Fibroblast of skin of left biceps (primary cell): Measurements from ENCODE around the gene RASSF5.
"Not testable (repeated sequence)": the region's sequence is repeated elsewhere in the genome, so short reads cannot be mapped to it uniquely, and the experiment has no call there.

ENCODE experiments used
- DNase-seq, 2 experiments: peaks; one replicate each; pipeline ENCODE4 v3.0.0-alpha.2; 2013; ENCODE audit warnings: low read depth in 2 of 2

RASSF5 gene

DNA sequence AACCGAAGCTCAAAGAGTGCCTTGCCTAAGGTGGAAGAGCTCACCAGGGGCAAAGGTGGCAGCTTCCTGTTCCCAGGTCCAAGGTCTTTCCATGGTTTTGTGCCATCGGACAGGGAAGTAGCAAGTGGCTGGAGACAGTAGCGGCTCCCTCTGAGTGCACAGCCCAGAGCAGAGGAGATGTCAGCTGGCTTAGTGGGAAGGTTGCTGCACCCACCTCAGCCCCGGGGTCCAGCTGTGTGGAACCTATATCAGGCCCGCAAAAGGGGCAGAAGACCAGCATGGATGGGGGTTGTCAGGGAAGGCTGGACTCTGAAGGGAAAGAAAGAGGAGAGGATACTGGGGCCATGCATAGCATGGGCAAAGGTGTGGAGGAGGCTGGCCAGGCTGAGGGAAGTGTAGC lies 30.2 kb upstream of the RASSF5 start:
- no peak for DNase-seq

DNA sequence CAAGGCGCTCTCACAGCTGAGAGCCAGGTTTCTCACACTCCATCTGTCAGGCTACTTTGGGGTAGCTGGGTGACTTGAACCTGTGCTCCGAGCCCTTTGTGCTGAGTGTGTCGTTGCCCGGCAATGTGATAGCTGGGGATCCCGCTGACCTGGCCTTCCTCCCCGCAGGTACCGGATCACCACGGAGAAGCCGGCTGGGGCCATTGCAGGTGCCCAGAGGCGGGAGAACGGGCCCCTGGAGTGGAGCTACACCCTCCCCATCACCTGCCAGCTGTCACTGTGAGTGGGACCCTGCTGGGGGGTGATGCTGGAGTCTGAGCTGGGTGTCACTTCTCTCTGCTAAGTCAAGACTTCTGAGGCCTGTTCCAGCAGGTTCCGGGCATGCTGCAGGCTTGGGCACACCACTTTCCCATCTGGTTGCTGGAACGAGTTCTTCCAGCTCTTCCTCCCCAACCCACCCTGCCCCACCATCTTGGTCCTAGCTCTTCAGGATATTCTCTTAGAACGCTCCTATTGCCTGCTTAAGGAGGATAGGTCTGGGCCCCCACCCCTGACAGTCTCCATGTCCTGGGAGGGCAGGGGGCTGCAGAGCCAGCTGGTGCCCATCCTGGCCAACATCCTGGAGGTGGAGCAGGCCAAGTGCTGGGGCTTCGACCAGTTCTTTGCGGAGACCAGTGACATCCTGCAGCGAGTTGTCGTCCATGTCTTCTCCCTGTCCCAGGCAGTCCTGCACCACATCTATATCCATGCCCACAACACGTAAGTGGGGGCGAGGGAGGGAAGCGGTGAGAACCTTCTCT lies 29.6 kb upstream of the RASSF5 start:
- no peak for DNase-seq

DNA sequence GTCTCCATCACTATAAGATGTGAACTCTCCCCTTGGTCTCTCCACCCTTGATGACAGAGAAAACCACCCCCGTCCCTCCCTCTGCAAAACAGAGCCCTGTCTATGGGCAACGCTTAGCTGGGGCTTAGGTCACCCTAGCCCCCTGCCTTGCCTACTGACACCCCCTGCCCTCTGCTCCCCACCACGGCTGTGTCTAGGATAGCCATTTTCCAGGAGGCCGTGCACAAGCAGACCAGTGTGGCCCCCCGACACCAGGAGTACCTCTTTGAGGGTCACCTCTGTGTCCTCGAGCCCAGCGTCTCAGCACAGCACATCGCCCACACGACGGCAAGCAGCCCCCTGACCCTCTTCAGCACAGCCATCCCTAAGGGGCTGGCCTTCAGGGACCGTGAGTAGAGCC lies 28.6 kb upstream of the RASSF5 start:
- no peak for DNase-seq

DNA sequence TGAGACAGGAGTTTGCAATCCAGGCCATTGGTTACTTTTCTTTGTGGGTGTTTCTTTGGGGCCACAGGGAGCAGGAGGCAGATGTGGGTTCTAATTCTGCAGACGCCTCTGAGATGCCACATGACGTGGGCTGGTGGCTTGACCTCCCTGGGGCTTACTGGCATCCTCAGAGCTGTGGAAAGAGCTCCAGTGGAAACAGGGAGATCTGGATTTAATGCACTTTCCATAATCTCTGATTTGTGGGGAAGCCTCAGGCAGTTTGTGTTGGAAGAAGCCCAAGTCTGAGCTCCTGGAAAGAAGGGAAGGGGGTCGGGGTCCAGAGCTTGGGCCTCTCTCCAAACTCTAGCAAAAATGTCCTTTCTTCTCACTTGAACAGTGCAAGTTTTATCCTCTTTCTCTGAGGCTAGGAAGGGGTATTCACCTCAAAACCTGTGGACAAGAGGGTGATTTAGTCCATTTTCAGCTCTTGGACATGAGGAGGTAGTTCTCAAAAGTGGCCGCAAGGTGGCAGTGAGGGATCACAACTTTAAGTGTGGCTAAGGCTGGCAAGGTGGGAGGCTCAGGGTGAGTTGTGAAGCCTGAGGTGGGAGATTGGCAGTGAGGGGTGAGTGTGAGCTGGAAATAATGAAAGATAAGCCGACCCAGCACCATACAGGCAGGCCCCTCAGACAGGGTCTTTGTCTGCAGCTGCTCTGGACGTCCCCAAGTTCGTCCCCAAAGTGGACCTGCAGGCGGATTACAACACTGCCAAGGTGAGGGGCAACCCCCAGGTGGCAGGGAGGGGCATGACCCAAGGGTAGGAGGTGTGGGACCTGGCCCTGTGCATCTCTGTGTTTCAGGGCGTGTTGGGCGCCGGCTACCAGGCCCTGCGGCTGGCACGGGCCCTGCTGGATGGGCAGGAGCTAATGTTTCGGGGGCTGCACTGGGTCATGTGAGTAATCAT lies 27.9 kb upstream of the RASSF5 start:
- no peak for DNase-seq

DNA sequence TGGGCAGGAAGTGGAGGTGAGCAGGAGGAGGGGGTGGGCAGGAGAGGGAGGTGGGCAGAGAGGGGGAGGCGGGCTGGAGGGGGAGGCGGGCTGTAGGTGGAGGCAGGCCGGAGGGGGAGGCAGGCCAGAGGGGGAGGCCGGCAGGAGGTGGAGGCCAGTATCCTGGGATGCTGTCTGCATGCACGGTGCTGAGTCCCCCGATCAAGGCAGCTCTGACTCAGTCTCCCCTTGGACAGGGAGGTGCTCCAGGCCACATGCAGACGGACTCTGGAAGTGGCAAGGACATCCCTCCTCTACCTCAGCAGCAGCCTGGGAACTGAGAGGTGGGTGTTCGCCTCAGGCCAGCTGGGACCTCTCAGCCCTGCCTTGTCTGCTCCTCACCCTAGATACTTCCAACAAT lies 27.1 kb upstream of the RASSF5 start:
- DNase-seq, result no peak

- DNase-seq, result no peak
Observed at GRCh38 chr1:206482611-206483010, 24.7 kb upstream of the RASSF5 start.

GRCh38 chr1:206483864-206484263 lies 23.5 kb upstream of the RASSF5 start:
- not testable (repeated sequence) for DNase-seq

DNA sequence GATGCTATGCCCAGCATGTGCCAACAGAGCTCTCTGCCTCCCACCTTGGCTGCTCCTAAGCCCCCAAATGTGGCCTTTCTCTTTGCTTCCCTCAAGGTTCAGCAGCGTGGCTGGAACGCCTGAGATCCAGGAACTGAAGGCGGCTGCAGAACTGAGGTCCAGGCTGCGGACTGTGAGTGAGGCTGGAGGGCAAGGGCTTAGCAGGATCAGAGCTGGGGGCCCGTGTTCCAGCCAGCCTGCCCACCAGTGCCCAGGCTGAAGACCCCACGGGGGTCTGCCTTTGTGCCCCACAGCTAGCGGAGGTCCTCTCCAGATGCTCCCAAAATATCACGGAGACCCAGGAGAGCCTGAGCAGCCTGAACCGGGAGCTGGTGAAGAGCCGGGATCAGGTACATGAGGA lies 22.4 kb upstream of the RASSF5 start:
- no peak for DNase-seq

DNA sequence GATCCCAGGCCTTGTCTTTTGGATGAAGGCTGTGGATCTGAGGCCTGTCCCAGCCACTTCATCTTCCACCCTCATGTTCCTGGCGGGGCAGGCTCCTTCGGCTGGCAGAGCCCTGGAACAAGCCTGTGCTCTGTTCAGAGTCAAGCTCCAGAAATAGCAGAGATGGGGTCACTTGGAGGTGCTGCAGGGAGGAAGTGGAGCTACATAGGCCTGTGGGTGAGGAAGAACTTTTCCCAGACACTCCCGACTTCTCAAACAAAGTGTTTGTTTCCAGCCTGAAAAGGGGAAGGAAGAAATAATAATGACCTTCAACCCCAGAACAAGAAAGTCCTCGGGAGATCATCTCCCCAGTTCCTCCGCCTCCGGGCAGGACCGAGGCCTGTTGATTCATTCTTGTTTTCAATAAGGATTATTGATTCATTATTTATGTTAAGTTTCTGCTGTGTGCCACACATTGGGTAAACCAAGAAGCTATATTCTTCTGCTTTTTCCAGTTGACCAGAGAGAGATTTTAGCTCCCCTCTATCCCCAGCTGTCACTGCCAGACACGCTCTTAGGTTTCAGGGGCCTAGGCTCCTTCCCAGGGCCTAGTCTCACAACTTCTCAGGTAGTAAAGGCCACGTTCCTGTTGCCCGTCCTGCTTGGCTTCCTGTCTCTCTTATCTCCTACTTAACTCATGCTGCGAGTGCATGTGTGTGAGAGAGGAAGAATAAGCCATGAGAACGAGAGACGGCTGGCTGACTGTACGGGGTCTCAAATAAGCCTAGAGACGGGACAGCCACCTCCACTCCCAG lies 20.1 kb upstream of the RASSF5 start:
- no peak for DNase-seq

- no peak for DNase-seq
Observed at GRCh38 chr1:206487970-206488369, 19.4 kb upstream of the RASSF5 start.

DNA sequence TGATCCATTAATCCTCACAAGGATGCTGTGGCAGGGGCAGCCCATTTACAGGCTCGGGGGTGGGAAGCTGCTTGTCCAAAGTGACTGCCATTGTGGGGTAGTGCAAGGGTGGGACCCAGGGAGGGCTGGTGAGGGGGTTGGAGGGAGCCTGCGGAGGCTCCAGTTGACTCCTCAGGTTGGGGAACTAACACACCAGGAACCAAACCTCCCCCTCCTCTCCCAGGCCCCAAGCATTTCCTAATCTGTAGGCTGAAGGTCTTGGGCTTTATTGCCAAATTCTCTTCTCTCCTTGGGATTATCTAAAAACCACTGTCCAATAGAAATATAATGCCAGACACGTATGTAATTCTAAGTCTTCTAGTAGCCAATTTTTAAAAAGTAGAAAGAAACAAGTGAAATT lies 18.9 kb upstream of the RASSF5 start:
- DNase-seq, result no peak

GRCh38 chr1:206489980-206490770 lies 17.2 kb upstream of the RASSF5 start:
- DNase-seq, result no peak

- DNase-seq, result no peak
Observed at GRCh38 chr1:206490771-206491405, 16.4 kb upstream of the RASSF5 start.

DNA sequence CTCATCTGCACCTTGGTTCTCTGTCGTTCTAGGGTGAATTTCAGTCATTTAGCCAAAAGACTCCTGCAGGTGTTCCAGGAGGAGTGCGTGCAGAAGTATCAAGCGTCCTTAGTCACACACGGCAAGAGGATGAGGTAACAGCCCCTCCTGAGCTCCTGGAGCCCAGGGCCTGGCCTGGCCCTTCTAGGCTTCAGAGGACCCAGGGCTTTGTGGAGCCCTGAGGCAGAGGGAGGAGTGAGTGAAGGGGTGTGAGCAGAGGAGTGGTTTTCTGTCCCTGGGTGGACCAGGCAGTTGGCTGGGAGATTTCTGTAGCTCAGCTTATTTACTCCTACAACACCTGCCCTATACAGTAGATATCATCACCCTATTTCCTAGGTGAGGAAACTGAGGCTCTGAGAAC lies 15.7 kb upstream of the RASSF5 start:
- no peak for DNase-seq

- no peak for DNase-seq
Observed at GRCh38 chr1:206492589-206492988, 14.7 kb upstream of the RASSF5 start.

DNA sequence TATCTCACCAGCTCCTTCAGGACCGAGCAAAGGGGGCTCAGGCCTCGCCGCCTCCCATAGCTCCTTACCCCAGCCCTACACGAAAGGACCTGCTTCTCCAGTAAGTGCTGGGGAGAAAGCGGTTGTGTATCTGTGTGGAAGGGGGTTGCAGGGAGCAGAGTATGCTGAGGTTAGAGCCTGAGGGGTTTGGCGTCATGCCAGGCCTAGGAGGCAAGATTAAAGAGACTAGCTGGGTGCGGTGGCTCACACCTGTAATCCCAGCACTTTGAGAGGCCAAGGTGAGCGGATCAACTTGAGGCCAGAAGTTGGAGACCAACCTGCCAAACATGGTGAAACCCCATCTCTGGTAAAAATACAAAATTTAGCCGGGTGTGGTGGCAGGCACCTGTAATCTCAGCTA lies 14.1 kb upstream of the RASSF5 start:
- DNase-seq, result no peak

- no peak for DNase-seq
Observed at GRCh38 chr1:206495011-206495461, 12.3 kb upstream of the RASSF5 start.

- no peak for DNase-seq
Observed at GRCh38 chr1:206495493-206496046, 11.8 kb upstream of the RASSF5 start.

DNA sequence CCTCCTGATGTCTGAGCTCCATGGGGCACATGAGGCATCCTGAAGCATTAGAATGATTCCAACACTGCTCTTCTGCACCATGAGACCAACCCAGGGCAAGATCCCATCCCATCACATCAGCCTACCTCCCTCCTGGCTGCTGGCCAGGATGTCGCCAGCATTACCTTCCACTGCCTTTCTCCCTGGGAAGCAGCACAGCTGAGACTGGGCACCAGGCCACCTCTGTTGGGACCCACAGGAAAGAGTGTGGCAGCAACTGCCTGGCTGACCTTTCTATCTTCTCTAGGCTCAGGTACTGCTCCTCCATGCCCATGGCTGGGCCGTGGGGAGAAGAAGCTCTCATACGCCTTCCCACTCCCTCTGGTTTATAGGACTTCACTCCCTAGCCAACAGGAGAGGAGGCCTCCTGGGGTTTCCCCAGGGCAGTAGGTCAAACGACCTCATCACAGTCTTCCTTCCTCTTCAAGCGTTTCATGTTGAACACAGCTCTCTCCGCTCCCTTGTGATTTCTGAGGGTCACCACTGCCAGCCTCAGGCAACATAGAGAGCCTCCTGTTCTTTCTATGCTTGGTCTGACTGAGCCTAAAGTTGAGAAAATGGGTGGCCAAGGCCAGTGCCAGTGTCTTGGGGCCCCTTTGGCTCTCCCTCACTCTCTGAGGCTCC lies 11.1 kb upstream of the RASSF5 start:
- DNase-seq, result no peak

DNA sequence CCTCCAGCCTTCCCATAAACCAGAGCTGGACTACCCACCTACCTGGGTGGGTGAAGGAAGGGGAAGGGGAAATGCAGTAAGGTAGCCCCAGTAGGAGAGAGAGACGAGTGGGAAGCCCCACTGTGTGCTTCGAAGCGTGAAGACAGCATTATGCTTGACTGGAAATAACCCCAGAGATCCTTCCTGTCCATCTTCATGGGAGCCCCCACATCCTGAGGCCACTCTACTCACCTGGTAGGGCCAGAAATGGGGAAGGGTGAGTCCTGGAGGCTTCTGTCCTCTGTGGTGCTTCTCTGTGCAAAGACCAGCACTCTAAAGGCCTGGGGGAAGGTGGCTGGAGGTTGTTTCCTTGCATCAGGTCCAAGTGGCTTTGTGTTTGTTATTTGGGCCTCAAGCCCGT lies 10.0 kb upstream of the RASSF5 start:
- no peak for DNase-seq
